Spleen (tissue), 11 donors: ENCODE data around the gene CPTP. TPM values are rescaled to one million over a fixed set of nuclear protein-coding genes. Genes with fewer than 3 reads are reported as not detected.
A peak's percentile ranks its signal among the peaks of the same experiment; 100 is the strongest.

Experiments
- DNase-seq: peaks from one replicate; pipeline ENCODE4 v3.0.0-alpha.2; 2020
- H3K27ac ChIP-seq, 8 donors: fragments of 200-600 bp; sonication (generic) in 7 of 8; 1 replicate in 4 of 8; 2 replicates in 4 of 8; pipeline versions ENCODE4 v1.5.0 to v1.8.0; 2016 to 2021; ENCODE audit warnings: inconsistent platforms in 4 of 8, mild to moderate bottlenecking in 4 of 8, moderate library complexity in 1 of 8
- H3K27me3 ChIP-seq, 7 donors: fragments of 200-600 bp; sonication (generic) in 6 of 7; replicated peaks in 1 of 7; 1 replicate in 4 of 7; 2 replicates in 3 of 7; pipeline versions ENCODE4 v1.5.0 to v1.8.0; 2016 to 2021; ENCODE audit warnings: inconsistent platforms in 3 of 7, mild to moderate bottlenecking in 1 of 7
- H3K36me3 ChIP-seq, 6 donors: fragments of 200-600 bp; sonication (generic) in 5 of 6; 1 replicate in 4 of 6; 2 replicates in 2 of 6; pipeline versions ENCODE4 v1.5.0 to v1.8.0; 2016 to 2021; ENCODE audit warnings: inconsistent platforms in 2 of 6
- H3K4me1 ChIP-seq, 6 donors: fragments of 200-600 bp; sonication (generic) in 5 of 6; 1 replicate in 3 of 6; 2 replicates in 3 of 6; pipeline versions ENCODE4 v1.5.0 to v1.8.0; 2016 to 2021; ENCODE audit warnings: inconsistent platforms in 3 of 6
- H3K4me3 ChIP-seq, 8 donors: fragments of 200-600 bp; sonication (generic) in 7 of 8; 1 replicate in 4 of 8; 2 replicates in 4 of 8; pipeline versions ENCODE4 v1.5.0 to v1.8.0; 2016 to 2021; ENCODE audit warnings: inconsistent platforms in 4 of 8, mild to moderate bottlenecking in 4 of 8, moderate library complexity in 2 of 8
- H3K9me3 ChIP-seq, 8 donors: fragments of 200-600 bp; sonication (generic) in 7 of 8; 1 replicate in 4 of 8; 2 replicates in 4 of 8; pipeline versions ENCODE4 v1.5.0 to v1.8.0; 2016 to 2021; ENCODE audit warnings: inconsistent platforms in 4 of 8
- CTCF ChIP-seq, 11 experiments: fragments of 200-600 bp in 7 of 11; fragments of 450-650 bp in 4 of 11; sonication (generic) in 4 of 11; IDR thresholded peaks in 8 of 11; conservative IDR thresholded peaks in 3 of 11; 1 replicate in 7 of 11; 2 replicates in 4 of 11; pipeline versions ENCODE4 v1.4.0 to v1.8.0; 2016 to 2021; ENCODE audit warnings: antibody characterized with exemption in 11 of 11, inconsistent platforms in 4 of 11, mild to moderate bottlenecking in 1 of 11
- POLR2A ChIP-seq, 3 donors: fragments of 450-650 bp; IDR thresholded peaks; one replicate each; pipeline ENCODE4 v1.5.1; 2017; ENCODE audit warnings: antibody characterized with exemption in 3 of 3, mild to moderate bottlenecking in 1 of 3
- POLR2AphosphoS5 ChIP-seq, 3 donors: sonication (generic); formaldehyde crosslinking; IDR thresholded peaks; one replicate each; pipeline ENCODE4 v1.5.1; 2017; ENCODE audit warnings: antibody characterized with exemption in 3 of 3
- WGBS, 5 donors: extraction: QIAGEN DNeasy Blood & Tissue Kit in 3 of 5; methylation state at CpG; one replicate each; pipeline versions ENCODE4 v1.1.5 to v1.1.7; 2013 to 2018; 5-methylcytosine and 5-hydroxymethylcytosine counted together
- intact Hi-C: fragments of 100-400 bp; cut with DNase I; formaldehyde crosslinking; loops from one replicate; pipeline ENCODE4 v1.15.0; 2023; ENCODE audit warnings: low total_unique reads
- polyA plus RNA-seq, 3 donors: library from polyadenylated mRNA; stranded (reverse); fragments of 200-250 nt; gene quantifications; one replicate each; pipeline ENCODE4 v1.2.1, GENCODE V29; 2013
- total RNA-seq, 7 donors: library from RNA; depleted of rRNA in 3 of 7; stranded (reverse); fragments of >200 nt in 3 of 7; fragmentation: NEBNext Ultra II Directional in 4 of 7; extraction: Animal tissue kit (Norgen Biotek cat#: 25700) in 4 of 7; gene quantifications; one replicate each; pipeline versions ENCODE4 v1.1.0 to v1.2.1, GENCODE V29; 2016 to 2021
- donor health status: healthy with polysubstance abuse.
- donor health status: DM: no; HTN: no; CAD: no; lungs with moderate emphysema.
- donor health status: DM: no; HTN: no; CAD: no.
- donor health status: Bipolar disorder and iron deficiency.
- donor health status: healthy.
- donor health status: DM: no; HTN: no; CAD: no.
- donor health status: DM: yes; HTN: yes; CAD: no.

Gene CPTP
- total and polyA plus RNA-seq, 10 donors: 7.5 to 42.1 (median 25.9) TPM

GRCh38 chr1:1373815-1374588 is 49.4 kb downstream of the CPTP start:
- WGBS, 5 donors: 55 to 79% (median 60%) methylated on average over 31 to 52 of the region's 52 CpGs
- Histone ChIP-seq H3K27me3 (no peaks in the 10 kb centered on the region), H3K36me3 (peaks cover 0 to 20% (median 9%) of the 10 kb centered on the region in 6 donors), H3K4me3 (peak overlapping the region; percentile 83 to 97 (median 92)), H3K9me3 (no peaks in the 10 kb centered on the region), H3K4me1 (peaks cover 22 to 53% (median 46%) of the 10 kb centered on the region in 6 donors), H3K27ac (peak overlapping the region in 5 of 8 donors; percentile 93 to 98 (median 96))
- intact Hi-C loops: no loop called here
- peak; percentile 82 for DNase-seq
- TF ChIP-seq CTCF (IDR thresholded peaks at IDR 0.05 in 8 of 11, conservative IDR thresholded peaks at IDR 0.05 in 3 of 11) (no peak), POLR2AphosphoS5 (IDR thresholded peaks at IDR 0.05) (no peak), POLR2A (IDR thresholded peaks at IDR 0.05) (no peak)

DNA sequence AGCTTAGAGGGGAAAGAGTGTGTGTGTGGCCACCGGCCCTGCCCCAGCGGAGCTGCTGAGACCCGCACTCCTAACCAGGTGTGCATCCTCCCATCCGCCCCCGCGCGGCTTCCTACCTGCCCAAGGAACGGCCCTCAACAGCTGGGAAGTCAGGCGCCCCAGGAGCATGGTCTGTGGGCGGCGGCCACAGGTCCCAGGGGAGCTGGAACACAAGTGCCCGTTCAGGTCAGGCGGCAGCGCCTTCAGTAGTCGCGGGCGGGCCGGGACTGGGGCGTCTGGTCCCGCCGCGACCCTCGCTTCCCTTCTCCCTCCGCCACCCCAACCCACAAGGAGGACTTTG is 50.0 kb downstream of the CPTP start:
- H3K4me1 ChIP-seq: peaks cover 22 to 53% (median 46%) of the 10 kb centered on the region in 6 donors
- no peaks in the 10 kb centered on the region for H3K27me3 ChIP-seq
- peaks cover 0 to 20% (median 9%) of the 10 kb centered on the region in 6 donors for H3K36me3 ChIP-seq
- H3K27ac ChIP-seq: peak overlapping the region; percentile 85 to 98 (median 95)
- H3K4me3 ChIP-seq: peak overlapping the region; percentile 83 to 97 (median 92)
- intact Hi-C loops: no loop called here
- no peaks in the 10 kb centered on the region for H3K9me3 ChIP-seq
- WGBS, 5 donors: 0 to 2% (median 0%) methylated on average over 19 to 24 of the region's 24 CpGs
- TF ChIP-seq POLR2A (IDR thresholded peaks at IDR 0.05): no peak
- DNase-seq: peak; percentile 89

- TF ChIP-seq POLR2AphosphoS5 (IDR thresholded peaks at IDR 0.05) (peak; percentile 91 to 96 (median 94)), CTCF (IDR thresholded peaks at IDR 0.05 in 8 of 11, conservative IDR thresholded peaks at IDR 0.05 in 3 of 11) (peak in 9 of 11 experiments; percentile 13 to 71 (median 53)), POLR2A (IDR thresholded peaks at IDR 0.05) (peak in 1 of 3 donors; percentile 30)
- peak within 1 kb of the TSS; percentile 85 to 98 (median 95) for H3K27ac ChIP-seq
- peaks cover 0 to 22% (median 9%) of the 10 kb centered on the region in 6 donors for H3K36me3 ChIP-seq
- H3K27me3 ChIP-seq: no peaks in the 10 kb centered on the region
- peak; percentile 99 for DNase-seq
- peaks cover 22 to 53% (median 46%) of the 10 kb centered on the region in 6 donors for H3K4me1 ChIP-seq
- H3K9me3 ChIP-seq: no peaks in the 10 kb centered on the region
- H3K4me3 ChIP-seq: peak within 1 kb of the TSS; percentile 83 to 97 (median 92)
- intact Hi-C loops: no loop called here
- WGBS, 5 donors: 0 to 1% (median 1%) methylated on average over 24 to 85 of the region's 85 CpGs
Observed at GRCh38 chr1:1374929-1375662, 50.5 kb downstream of the CPTP start, which contains the start of gene AURKAIP1. Gene AURKAIP1, minus strand, starts transcription at chr1:1375207. Its CDS starts 451 bp downstream, at chr1:1374756.

- no peak for DNase-seq
- WGBS, 5 donors: 89 to 95% (median 93%) methylated on average over 10 of the region's 10 CpGs
- H3K27me3 ChIP-seq: no peaks in the 10 kb centered on the region
- H3K36me3 ChIP-seq: peaks cover 0 to 38% (median 9%) of the 10 kb centered on the region in 6 donors
- intact Hi-C loops: no loop called here
- no peaks in the 10 kb centered on the region for H3K9me3 ChIP-seq
- peak overlapping the region in 2 of 8 donors; percentile 98 for H3K27ac ChIP-seq
- TF ChIP-seq POLR2A (IDR thresholded peaks at IDR 0.05) (no peak), CTCF (IDR thresholded peaks at IDR 0.05 in 8 of 11, conservative IDR thresholded peaks at IDR 0.05 in 3 of 11) (no peak), POLR2AphosphoS5 (IDR thresholded peaks at IDR 0.05) (no peak)
- no peak overlapping the region for H3K4me3 ChIP-seq
- peaks cover 19 to 41% (median 38%) of the 10 kb centered on the region in 6 donors for H3K4me1 ChIP-seq
Observed at GRCh38 chr1:1376551-1377226, 52.1 kb downstream of the CPTP start.
